Cardiac muscle cell (in vitro differentiated cells and primary cell): ENCODE measurements around the gene RPS6KA4. TPM values are rescaled to one million over a fixed set of nuclear protein-coding genes. Genes with fewer than 3 reads are reported as not detected.

Experiments
- DNase-seq, 2 donors: peaks; one replicate each; pipeline versions ENCODE4 v3.0.0 to v3.0.0-alpha.2; 2010 to 2017; ENCODE audit warnings: low read depth in 1 of 2, low spot score in 1 of 2
- H3K27ac ChIP-seq: fragments of 200-600 bp; sonication (generic); 2 replicates; pipeline ENCODE4 v1.5.1; 2016
- H3K27me3 ChIP-seq: fragments of 200-600 bp; sonication (generic); 2 replicates; pipeline ENCODE4 v1.6.0; 2016; ENCODE audit warnings: control low read depth
- H3K36me3 ChIP-seq: fragments of 200-600 bp; sonication (generic); 2 replicates; pipeline ENCODE4 v1.5.1; 2016; ENCODE audit warnings: control low read depth
- H3K4me1 ChIP-seq: fragments of 200-600 bp; sonication (generic); 2 replicates; pipeline ENCODE4 v1.8.1; 2017; ENCODE audit warnings: low read depth, mild to moderate bottlenecking, mixed run types
- H3K4me3 ChIP-seq: fragments of 200-600 bp; sonication (generic); 2 replicates; pipeline ENCODE4 v1.5.1; 2016; ENCODE audit warnings: mild to moderate bottlenecking
- H3K9me3 ChIP-seq: fragments of 200-600 bp; sonication (generic); 2 replicates; pipeline ENCODE4 v1.5.1; 2017; ENCODE audit warnings: low read depth, mild to moderate bottlenecking, control low read depth
- polyA plus RNA-seq: library from polyadenylated mRNA; unstranded; fragments of >200 nt; fragmentation: Nextera tagmentation; extraction: Ambion mirVana; gene quantifications from 2 replicates; pipeline ENCODE4 v1.2.1, GENCODE V29; 2016
- total RNA-seq: library from RNA; depleted of rRNA; stranded (reverse); fragments of >200 nt; gene quantifications from 2 replicates; pipeline ENCODE4 v1.2.3, GENCODE V29; 2016
- TF ChIP-seq, protein P1 (sequence below): IDR thresholded peaks from 2 replicates; pipeline ENCODE4 v1.5.1; 2012; ENCODE audit warnings: low read depth, mild to moderate bottlenecking, low read length

Gene RPS6KA4
- total and polyA plus RNA-seq, 2 experiments from 2014 or later: 22.3 to 28.2 TPM

DNA sequence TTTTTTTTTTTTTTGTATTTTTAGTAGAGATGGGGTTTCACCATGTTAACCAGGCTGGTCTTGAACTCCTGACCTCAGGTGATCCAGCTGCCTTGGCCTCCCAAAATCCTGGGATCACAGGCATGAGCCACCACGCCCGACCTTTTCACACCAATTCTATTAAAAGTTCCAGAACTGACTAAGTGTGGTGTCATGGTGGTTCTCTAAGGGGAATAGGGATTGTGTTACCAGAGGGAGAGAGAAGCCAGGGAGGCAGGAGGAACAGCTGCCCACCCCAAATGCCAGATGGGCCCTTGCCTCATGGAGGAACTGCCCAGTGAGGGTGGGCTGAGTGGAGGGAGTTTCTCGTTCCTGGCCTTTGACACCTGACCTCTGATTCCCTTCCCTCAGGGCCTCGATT, 5.9 kb downstream of the RPS6KA4 start:
- Histone ChIP-seq H3K4me1 (no peaks in the 10 kb centered on the region), H3K27me3 (no peaks in the 10 kb centered on the region), H3K4me3 (no peak overlapping the region), H3K27ac (no peak overlapping the region), H3K9me3 (no peaks in the 10 kb centered on the region), H3K36me3 (peaks cover 24% of the 10 kb centered on the region)
- DNase-seq: no peak
- TF ChIP-seq, protein P1, sequence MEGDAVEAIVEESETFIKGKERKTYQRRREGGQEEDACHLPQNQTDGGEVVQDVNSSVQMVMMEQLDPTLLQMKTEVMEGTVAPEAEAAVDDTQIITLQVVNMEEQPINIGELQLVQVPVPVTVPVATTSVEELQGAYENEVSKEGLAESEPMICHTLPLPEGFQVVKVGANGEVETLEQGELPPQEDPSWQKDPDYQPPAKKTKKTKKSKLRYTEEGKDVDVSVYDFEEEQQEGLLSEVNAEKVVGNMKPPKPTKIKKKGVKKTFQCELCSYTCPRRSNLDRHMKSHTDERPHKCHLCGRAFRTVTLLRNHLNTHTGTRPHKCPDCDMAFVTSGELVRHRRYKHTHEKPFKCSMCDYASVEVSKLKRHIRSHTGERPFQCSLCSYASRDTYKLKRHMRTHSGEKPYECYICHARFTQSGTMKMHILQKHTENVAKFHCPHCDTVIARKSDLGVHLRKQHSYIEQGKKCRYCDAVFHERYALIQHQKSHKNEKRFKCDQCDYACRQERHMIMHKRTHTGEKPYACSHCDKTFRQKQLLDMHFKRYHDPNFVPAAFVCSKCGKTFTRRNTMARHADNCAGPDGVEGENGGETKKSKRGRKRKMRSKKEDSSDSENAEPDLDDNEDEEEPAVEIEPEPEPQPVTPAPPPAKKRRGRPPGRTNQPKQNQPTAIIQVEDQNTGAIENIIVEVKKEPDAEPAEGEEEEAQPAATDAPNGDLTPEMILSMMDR: no peak

DNA sequence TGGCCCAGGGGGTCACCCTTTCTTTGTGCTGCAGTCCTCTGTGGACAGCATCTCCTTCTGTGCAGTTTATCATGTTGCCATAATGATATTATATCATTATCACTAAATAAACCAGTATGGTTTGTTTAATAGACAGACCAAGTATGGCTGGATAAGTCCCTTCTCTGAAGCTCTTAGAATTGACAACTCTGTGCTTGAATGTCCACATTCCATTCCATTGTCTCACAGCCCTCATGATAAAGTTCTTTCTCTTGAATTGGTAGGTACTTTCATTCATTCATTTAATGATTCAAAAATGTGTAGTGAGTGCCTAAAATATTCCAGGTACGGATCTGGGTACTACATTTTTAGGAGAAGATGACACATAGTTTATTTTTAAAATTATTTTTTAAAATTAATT, 7.8 kb downstream of the RPS6KA4 start:
- H3K27ac ChIP-seq: no peak overlapping the region
- TF ChIP-seq, protein P1: no peak
- no peaks in the 10 kb centered on the region for H3K27me3 ChIP-seq
- H3K36me3 ChIP-seq: peaks cover 21% of the 10 kb centered on the region
- no peaks in the 10 kb centered on the region for H3K9me3 ChIP-seq
- H3K4me3 ChIP-seq: no peak overlapping the region
- H3K4me1 ChIP-seq: no peaks in the 10 kb centered on the region
- DNase-seq: no peak

DNA sequence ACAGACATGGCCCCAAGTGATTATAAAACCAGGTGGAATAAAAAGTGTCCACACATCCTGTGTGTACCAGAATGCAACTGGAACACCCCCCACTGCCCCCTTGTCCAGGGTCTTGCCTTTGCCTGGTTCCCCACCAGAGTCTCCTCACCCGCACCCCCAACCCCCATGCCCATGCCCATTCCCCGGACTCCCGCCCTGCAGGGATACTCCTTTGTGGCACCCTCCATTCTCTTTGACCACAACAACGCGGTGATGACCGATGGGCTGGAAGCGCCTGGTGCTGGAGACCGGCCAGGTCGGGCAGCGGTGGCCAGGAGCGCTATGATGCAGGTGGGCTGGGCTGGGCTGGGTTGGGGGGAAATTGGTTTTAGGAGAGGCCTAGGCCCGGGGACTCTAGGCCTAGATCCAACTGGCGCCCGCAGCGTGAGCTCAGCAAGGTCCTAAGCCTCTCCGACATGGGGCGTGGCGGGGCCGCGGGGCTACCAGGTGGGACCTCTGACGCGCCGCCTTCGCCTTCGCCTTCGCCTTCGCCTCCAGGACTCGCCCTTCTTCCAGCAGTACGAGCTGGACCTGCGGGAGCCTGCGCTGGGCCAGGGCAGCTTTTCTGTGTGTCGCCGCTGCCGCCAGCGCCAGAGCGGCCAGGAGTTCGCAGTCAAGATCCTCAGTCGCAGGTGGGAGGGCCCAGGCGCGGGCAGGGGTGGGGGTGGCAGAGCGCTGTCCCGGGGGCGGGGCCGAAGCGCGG, 9.1 kb downstream of the RPS6KA4 start:
- no peaks in the 10 kb centered on the region for H3K27me3 ChIP-seq
- H3K9me3 ChIP-seq: no peaks in the 10 kb centered on the region
- H3K36me3 ChIP-seq: peaks cover 20% of the 10 kb centered on the region
- H3K4me1 ChIP-seq: no peaks in the 10 kb centered on the region
- TF ChIP-seq, protein P1: no peak
- no peak for DNase-seq
- no peak overlapping the region for H3K4me3 ChIP-seq
- H3K27ac ChIP-seq: no peak overlapping the region

DNA sequence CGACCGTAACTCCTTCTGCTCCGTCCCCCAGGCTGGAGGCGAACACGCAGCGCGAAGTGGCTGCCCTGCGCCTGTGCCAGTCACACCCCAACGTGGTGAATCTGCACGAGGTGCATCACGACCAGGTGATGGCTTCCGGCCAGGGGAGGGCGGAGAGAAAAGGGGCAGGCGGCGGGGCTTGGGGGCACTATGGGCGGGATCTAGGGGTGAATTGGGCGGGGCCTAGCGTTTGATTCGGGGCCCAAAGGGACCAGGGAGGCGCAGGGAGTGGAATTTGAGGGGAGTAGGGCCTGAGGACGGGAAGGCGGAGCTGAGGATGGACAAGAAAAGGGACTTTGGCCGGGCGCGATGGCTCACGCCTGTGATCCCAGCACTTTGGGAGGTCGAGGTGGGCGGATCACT, 9.7 kb downstream of the RPS6KA4 start:
- peaks cover 19% of the 10 kb centered on the region for H3K36me3 ChIP-seq
- no peak overlapping the region for H3K27ac ChIP-seq
- H3K4me1 ChIP-seq: no peaks in the 10 kb centered on the region
- H3K27me3 ChIP-seq: no peaks in the 10 kb centered on the region
- no peak overlapping the region for H3K4me3 ChIP-seq
- no peaks in the 10 kb centered on the region for H3K9me3 ChIP-seq
- TF ChIP-seq, protein P1: no peak
- DNase-seq: no peak

DNA sequence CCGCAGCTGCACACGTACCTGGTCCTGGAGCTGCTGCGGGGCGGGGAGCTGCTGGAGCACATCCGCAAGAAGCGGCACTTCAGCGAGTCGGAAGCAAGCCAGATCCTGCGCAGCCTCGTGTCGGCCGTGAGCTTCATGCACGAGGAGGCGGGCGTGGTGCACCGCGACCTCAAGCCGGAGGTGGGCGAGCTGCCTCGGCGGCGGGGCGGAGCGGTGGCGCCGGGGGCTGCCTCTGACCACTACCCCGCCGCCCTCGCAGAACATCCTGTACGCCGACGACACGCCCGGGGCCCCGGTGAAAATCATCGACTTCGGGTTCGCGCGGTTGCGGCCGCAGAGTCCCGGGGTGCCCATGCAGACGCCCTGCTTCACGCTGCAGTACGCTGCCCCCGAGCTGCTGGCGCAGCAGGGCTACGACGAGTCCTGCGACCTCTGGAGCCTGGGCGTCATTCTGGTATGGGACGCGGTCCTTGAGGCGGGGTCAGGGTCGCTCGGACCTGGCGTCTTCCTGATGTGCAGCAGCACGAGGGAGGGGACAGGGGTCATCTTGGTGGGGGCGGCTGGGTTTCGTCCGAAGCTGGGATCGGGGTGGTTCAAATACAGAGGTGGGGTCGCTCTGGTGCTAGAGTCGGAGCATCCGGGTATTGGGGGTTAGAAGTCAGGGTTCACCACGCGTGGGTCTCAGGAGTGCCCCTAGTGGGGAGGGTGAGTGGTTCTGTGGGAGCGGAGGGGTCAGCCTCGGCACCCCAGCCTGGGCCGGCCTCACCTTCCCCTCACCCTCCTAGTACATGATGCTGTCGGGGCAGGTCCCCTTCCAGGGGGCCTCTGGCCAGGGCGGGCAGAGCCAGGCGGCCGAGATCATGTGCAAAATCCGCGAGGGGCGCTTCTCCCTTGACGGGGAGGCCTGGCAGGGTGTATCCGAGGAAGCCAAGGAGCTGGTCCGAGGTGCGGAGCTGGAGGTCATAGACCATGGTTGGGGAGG, 10.8 kb downstream of the RPS6KA4 start:
- no peak for DNase-seq
- TF ChIP-seq, protein P1: peak; percentile 17
- H3K4me3 ChIP-seq: no peak overlapping the region

More for the DNA sequence above, 10.8 kb downstream of the RPS6KA4 start:
- H3K27me3 ChIP-seq: no peaks in the 10 kb centered on the region
- H3K9me3 ChIP-seq: no peaks in the 10 kb centered on the region
- peaks cover 16% of the 10 kb centered on the region for H3K36me3 ChIP-seq
- H3K4me1 ChIP-seq: no peaks in the 10 kb centered on the region
- H3K27ac ChIP-seq: no peak overlapping the region
